Progenitor cell of endocrine pancreas (in vitro differentiated cells): Measurements from ENCODE around the gene CPAMD8. TPM values are rescaled to one million over a fixed set of nuclear protein-coding genes. Genes with fewer than 3 reads are reported as not detected.
"Not testable (repeated sequence)": the region's sequence is repeated elsewhere in the genome, so short reads cannot be mapped to it uniquely, and the experiment has no call there.

Experiments used
- DNase-seq: peaks from one replicate; pipeline ENCODE4 v3.0.0; 2021; ENCODE audit warnings: low spot score; ENCODE audit not compliant: unreplicated experiment
- H3K27ac Mint-ChIP-seq: 2 replicates; pipeline ENCODE4 v1.8.0; 2021; ENCODE audit warnings: mild to moderate bottlenecking, moderate library complexity, mixed read lengths
- H3K27me3 Mint-ChIP-seq: 2 replicates; pipeline ENCODE4 v1.8.0; 2021; ENCODE audit warnings: mixed read lengths
- H3K36me3 Mint-ChIP-seq: 2 replicates; pipeline ENCODE4 v1.8.0; 2022; ENCODE audit warnings: mixed read lengths; ENCODE audit not compliant: insufficient read depth
- H3K4me1 Mint-ChIP-seq: 2 replicates; pipeline ENCODE4 v1.8.0; 2021; ENCODE audit warnings: low read depth, mixed read lengths
- H3K4me3 Mint-ChIP-seq: 2 replicates; pipeline ENCODE4 v1.8.0; 2021; ENCODE audit warnings: low read depth, mild to moderate bottlenecking, moderate library complexity, mixed read lengths
- H3K9me3 Mint-ChIP-seq: 2 replicates; pipeline ENCODE4 v1.8.0; 2021; ENCODE audit warnings: low read depth, mixed read lengths
- total RNA-seq: library from RNA; stranded (reverse); gene quantifications from 2 replicates; pipeline ENCODE4 v1.2.1, GENCODE V29; 2021
- TF ChIP-seq, protein P1 (sequence below): fragments of 200-600 bp; sonication (generic); IDR thresholded peaks from one replicate; pipeline ENCODE4 v1.5.0; 2021; ENCODE audit warnings: antibody characterized with exemption, mild to moderate bottlenecking; ENCODE audit not compliant: unreplicated experiment

The CPAMD8 gene
- total RNA-seq, 1 donor from 2014 or later: 63.4 TPM

DNA sequence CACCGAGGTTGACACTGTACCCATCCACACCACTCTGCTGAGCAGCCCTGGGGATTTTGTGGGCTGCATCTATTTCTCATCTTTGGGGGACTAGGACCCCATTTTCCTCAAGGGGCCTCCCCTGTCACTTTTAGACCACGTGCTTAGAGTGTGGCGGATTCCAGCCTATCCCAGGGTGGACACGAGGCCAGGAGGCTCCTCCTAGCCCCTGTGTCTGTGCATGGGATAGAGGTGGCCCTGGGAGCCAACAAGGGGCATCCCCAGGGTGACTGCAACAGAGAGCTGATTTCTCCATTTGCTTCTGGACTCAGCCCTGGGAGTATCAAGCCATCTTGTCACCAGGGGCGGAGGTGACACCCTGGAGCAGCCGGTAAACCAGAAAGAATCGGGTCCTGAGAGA lies 24.2 kb downstream of the CPAMD8 start:
- DNase-seq: no peak
- Mint-ChIP-seq H3K4me3 (no peak overlapping the region), H3K27me3 (no peaks in the 10 kb centered on the region), H3K9me3 (peaks cover 6% of the 10 kb centered on the region), H3K4me1 (no peaks in the 10 kb centered on the region), H3K27ac (no peak overlapping the region), H3K36me3 (peaks cover 19% of the 10 kb centered on the region)
- TF ChIP-seq, protein P1, sequence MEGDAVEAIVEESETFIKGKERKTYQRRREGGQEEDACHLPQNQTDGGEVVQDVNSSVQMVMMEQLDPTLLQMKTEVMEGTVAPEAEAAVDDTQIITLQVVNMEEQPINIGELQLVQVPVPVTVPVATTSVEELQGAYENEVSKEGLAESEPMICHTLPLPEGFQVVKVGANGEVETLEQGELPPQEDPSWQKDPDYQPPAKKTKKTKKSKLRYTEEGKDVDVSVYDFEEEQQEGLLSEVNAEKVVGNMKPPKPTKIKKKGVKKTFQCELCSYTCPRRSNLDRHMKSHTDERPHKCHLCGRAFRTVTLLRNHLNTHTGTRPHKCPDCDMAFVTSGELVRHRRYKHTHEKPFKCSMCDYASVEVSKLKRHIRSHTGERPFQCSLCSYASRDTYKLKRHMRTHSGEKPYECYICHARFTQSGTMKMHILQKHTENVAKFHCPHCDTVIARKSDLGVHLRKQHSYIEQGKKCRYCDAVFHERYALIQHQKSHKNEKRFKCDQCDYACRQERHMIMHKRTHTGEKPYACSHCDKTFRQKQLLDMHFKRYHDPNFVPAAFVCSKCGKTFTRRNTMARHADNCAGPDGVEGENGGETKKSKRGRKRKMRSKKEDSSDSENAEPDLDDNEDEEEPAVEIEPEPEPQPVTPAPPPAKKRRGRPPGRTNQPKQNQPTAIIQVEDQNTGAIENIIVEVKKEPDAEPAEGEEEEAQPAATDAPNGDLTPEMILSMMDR: no peak

DNA sequence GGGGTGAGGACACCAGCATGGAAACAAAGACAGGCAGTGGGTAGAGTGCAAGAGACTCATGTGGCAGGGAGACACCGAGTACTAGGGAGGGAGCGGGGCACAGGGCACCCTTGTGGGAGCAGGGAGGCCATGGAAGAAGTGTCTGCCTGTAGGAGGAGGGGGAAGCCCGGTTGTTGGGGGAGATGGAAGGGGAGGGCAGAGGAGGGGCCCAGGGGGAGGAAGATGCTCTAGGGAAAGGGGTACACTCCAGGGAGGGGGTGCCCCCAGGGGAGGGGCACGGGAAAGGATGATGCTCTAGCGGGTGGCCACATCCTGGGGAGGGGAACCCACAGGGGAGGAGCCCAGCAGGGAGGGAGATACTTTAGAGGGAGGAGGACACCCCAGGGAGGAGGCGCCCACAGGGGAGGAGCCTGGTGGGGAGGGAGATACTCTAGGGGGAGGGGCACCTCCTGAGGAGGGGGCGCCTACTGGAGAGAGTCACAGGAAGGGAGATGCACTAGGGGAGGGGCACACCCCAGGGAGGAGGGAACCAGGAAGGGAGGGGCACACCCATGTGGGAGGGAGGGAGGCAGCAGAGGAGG lies 24.9 kb downstream of the CPAMD8 start:
- Mint-ChIP-seq H3K27ac (no peak overlapping the region), H3K4me3 (no peak overlapping the region), H3K36me3 (peaks cover 18% of the 10 kb centered on the region), H3K9me3 (peaks cover 6% of the 10 kb centered on the region), H3K27me3 (no peaks in the 10 kb centered on the region), H3K4me1 (no peaks in the 10 kb centered on the region)
- TF ChIP-seq, protein P1: no peak
- no peak for DNase-seq

DNA sequence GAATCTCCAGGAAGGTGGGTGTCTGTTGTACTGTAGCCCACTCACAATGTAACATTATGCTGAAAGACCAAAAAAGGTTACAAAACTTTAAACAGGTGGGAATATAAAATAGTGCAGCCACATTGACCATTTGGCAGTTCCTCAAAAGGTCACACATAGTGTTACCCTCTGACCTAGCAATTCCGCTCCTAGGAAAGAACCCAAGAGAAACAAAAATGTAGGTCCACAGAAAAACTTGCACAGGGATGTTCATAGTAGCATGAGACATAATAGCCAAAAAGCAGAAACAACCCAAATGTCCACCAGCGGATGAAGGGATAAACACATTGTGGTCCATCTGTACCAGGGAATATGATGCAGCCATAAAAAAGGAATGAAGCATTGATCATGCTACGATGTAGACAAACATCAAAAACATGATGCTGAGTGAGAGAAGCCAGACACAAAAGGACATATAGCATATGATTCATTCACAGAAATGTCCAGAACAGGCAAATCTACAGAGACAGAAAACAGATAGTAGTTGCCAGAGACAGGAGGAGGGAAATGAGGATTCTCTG lies 27.9 kb downstream of the CPAMD8 start:
- no peak for DNase-seq
- H3K9me3 Mint-ChIP-seq: peaks cover 9% of the 10 kb centered on the region
- no peaks in the 10 kb centered on the region for H3K4me1 Mint-ChIP-seq
- peaks cover 32% of the 10 kb centered on the region for H3K36me3 Mint-ChIP-seq
- no peak overlapping the region for H3K4me3 Mint-ChIP-seq
- TF ChIP-seq, protein P1: no peak
- H3K27ac Mint-ChIP-seq: no peak overlapping the region
- no peaks in the 10 kb centered on the region for H3K27me3 Mint-ChIP-seq

- H3K27me3 Mint-ChIP-seq, H3K27ac Mint-ChIP-seq, H3K9me3 Mint-ChIP-seq, DNase-seq, H3K4me3 Mint-ChIP-seq, H3K4me1 Mint-ChIP-seq: not testable (repeated sequence)
- H3K36me3 Mint-ChIP-seq: peaks cover 43% of the 10 kb centered on the region
Observed at GRCh38 chr19:16996838-16997490, 29.6 kb downstream of the CPAMD8 start.

DNA sequence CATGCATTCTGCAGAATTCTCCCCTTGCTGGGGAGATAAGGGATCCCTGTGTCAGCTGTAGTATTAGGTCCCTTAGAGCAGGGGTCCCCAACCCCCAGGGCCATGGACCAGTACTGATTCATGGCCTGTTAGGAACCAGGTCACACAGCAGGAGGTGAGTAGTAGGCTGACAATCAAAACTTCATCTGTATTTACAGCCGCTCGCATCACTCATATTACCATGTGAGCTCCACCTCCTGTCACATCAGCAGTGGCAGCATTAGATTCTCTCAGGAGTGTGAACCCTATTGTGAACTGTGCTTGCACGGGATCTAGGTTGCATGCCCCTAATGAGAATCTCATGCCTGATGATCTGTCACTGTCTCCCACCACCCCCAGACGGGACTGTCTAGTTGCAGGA lies 37.9 kb downstream of the CPAMD8 start:
- H3K9me3 Mint-ChIP-seq: peaks cover 11% of the 10 kb centered on the region
- TF ChIP-seq, protein P1: no peak
- no peaks in the 10 kb centered on the region for H3K4me1 Mint-ChIP-seq
- peaks cover 52% of the 10 kb centered on the region for H3K36me3 Mint-ChIP-seq
- no peak for DNase-seq
- H3K27me3 Mint-ChIP-seq: no peaks in the 10 kb centered on the region
- H3K4me3 Mint-ChIP-seq: no peak overlapping the region
- H3K27ac Mint-ChIP-seq: no peak overlapping the region

DNA sequence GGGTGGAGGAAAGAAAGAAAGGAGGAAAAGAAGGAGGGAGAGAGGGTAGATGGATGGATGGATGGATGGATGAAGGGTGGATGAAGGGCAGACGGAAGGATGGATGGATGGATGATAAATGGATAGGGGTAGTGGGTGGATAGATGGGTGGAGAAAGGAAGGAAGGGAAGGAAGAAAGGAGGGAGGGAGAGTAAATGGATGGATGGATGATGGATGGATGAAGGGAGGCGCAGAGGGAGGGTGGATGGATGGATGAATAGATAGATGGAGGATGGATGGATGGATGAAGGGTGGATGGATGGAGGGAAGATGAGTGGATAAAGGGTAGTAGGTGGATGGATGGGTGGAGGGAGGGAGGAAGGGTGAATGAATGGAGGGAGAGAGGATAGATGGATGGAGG lies 41.2 kb downstream of the CPAMD8 start:
- DNase-seq: no peak

DNA sequence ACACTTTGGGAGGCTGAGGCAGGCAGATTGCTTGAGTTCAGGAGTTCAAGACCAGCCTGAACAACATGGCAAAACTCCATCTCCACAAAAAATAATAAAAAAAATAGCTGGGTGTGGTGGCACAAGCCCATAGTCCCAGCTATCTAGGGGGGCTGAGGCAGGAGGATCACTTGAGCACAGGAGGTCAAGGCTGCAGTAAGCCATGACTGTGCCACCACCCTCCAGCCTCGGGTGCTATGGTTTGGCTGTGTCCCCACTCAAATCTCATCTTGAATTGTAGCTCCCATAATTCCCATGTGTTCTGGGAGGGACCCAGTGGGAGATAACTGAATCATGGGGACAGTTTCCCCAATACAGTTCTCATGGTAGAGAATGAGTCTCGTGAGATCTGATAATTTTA lies 44.0 kb downstream of the CPAMD8 start:
- H3K36me3 Mint-ChIP-seq: peaks cover 39% of the 10 kb centered on the region
- not testable (repeated sequence) for DNase-seq, H3K27me3 Mint-ChIP-seq, H3K27ac Mint-ChIP-seq, H3K4me3 Mint-ChIP-seq, H3K4me1 Mint-ChIP-seq
- H3K9me3 Mint-ChIP-seq: peaks cover 19% of the 10 kb centered on the region

More for the DNA sequence above, 41.2 kb downstream of the CPAMD8 start:
- TF ChIP-seq, protein P1: no peak
- H3K4me3 Mint-ChIP-seq: no peak overlapping the region
- H3K4me1 Mint-ChIP-seq: no peaks in the 10 kb centered on the region
- peaks cover 12% of the 10 kb centered on the region for H3K9me3 Mint-ChIP-seq
- H3K27ac Mint-ChIP-seq: no peak overlapping the region
- peaks cover 41% of the 10 kb centered on the region for H3K36me3 Mint-ChIP-seq
- no peaks in the 10 kb centered on the region for H3K27me3 Mint-ChIP-seq
